Astrocyte (in vitro differentiated cells and primary cell): ENCODE results near the gene ADGRD2. TPM values are rescaled to one million over a fixed set of nuclear protein-coding genes. Genes with fewer than 3 reads are reported as not detected.

ENCODE experiments used
- DNase-seq: peaks from one replicate; pipeline ENCODE4 v3.0.0-alpha.2; 2010; ENCODE audit warnings: low read depth
- FAIRE-seq: peaks from 2 replicates; lab custom pipeline; 2011; peaks lifted over from hg19 to GRCh38; lab: Jason Lieb, UNC
- H2AFZ ChIP-seq: 2 replicates; pipeline ENCODE4 v1.6.0; 2012; ENCODE audit warnings: low read depth, low read length, inconsistent platforms
- H3K27ac ChIP-seq: 2 replicates; pipeline ENCODE4 v1.5.1; 2011; ENCODE audit warnings: low read depth, low read length, inconsistent platforms
- H3K27me3 ChIP-seq: 2 replicates; pipeline ENCODE4 v1.6.0; 2011; ENCODE audit warnings: low read length, inconsistent platforms; ENCODE audit not compliant: insufficient read depth
- H3K36me3 ChIP-seq: 2 replicates; pipeline ENCODE4 v1.5.1; 2011; ENCODE audit warnings: low read length, inconsistent platforms; ENCODE audit not compliant: insufficient read depth
- H3K4me1 ChIP-seq: 2 replicates; pipeline ENCODE4 v1.5.1; 2011; ENCODE audit warnings: low read length, inconsistent platforms; ENCODE audit not compliant: insufficient read depth
- H3K4me2 ChIP-seq: 2 replicates; pipeline ENCODE4 v1.6.0; 2012; ENCODE audit warnings: low read length, inconsistent platforms
- H3K4me3 ChIP-seq: 2 replicates; pipeline ENCODE4 v1.5.1; 2011; ENCODE audit warnings: low read depth, mild to moderate bottlenecking, low read length, inconsistent platforms; ENCODE audit not compliant: insufficient read depth
- H3K79me2 ChIP-seq: 2 replicates; pipeline ENCODE4 v1.6.0; 2012; ENCODE audit warnings: mild to moderate bottlenecking, low read length, inconsistent platforms; ENCODE audit not compliant: insufficient read depth
- H3K9ac ChIP-seq: 2 replicates; pipeline ENCODE4 v1.6.0; 2012; ENCODE audit warnings: mild to moderate bottlenecking, low read length, inconsistent platforms
- H3K9me3 ChIP-seq: 2 replicates; pipeline ENCODE4 v1.5.1; 2012; ENCODE audit warnings: low read depth, mild to moderate bottlenecking, low read length, inconsistent platforms; ENCODE audit not compliant: insufficient read depth
- H4K20me1 ChIP-seq: 2 replicates; pipeline ENCODE4 v1.6.0; 2012; ENCODE audit warnings: low read length, inconsistent platforms; ENCODE audit not compliant: insufficient read depth
- H3K27ac Mint-ChIP-seq: one replicate; pipeline ENCODE4 v1.8.0; 2021; ENCODE audit warnings: mild to moderate bottlenecking, mixed read lengths; ENCODE audit not compliant: unreplicated experiment
- H3K27me3 Mint-ChIP-seq: one replicate; pipeline ENCODE4 v1.8.0; 2021; ENCODE audit warnings: low read depth, mixed read lengths; ENCODE audit not compliant: unreplicated experiment
- H3K36me3 Mint-ChIP-seq: one replicate; pipeline ENCODE4 v1.8.0; 2021; ENCODE audit warnings: low read depth, mixed read lengths; ENCODE audit not compliant: unreplicated experiment
- H3K4me1 Mint-ChIP-seq: one replicate; pipeline ENCODE4 v1.8.0; 2021; ENCODE audit warnings: low read depth, mixed read lengths; ENCODE audit not compliant: unreplicated experiment
- H3K4me3 Mint-ChIP-seq: one replicate; pipeline ENCODE4 v1.8.0; 2021; ENCODE audit warnings: mild to moderate bottlenecking, moderate library complexity, mixed read lengths; ENCODE audit not compliant: unreplicated experiment
- H3K9me3 Mint-ChIP-seq: one replicate; pipeline ENCODE4 v1.8.0; 2021; ENCODE audit warnings: mild to moderate bottlenecking, mixed read lengths; ENCODE audit not compliant: unreplicated experiment
- EZH2 ChIP-seq: IDR thresholded peaks from 2 replicates; pipeline ENCODE4 v1.6.1; 2012; ENCODE audit warnings: mild to moderate bottlenecking, low read length, inconsistent platforms; ENCODE audit not compliant: insufficient read depth
- total RNA-seq: library from RNA; stranded (reverse); gene quantifications from 2 replicates; pipeline ENCODE4 v1.2.1, GENCODE V29; 2021
- TF ChIP-seq, protein P1 (sequence below): IDR thresholded peaks from 2 replicates; pipeline ENCODE4 v1.5.1; 2011; ENCODE audit warnings: low read depth, mild to moderate bottlenecking, inconsistent platforms, low read length, moderate library complexity; ENCODE audit not compliant: insufficient read depth

The ADGRD2 gene
- total RNA-seq, 1 donor from 2014 or later, result not detected

DNA sequence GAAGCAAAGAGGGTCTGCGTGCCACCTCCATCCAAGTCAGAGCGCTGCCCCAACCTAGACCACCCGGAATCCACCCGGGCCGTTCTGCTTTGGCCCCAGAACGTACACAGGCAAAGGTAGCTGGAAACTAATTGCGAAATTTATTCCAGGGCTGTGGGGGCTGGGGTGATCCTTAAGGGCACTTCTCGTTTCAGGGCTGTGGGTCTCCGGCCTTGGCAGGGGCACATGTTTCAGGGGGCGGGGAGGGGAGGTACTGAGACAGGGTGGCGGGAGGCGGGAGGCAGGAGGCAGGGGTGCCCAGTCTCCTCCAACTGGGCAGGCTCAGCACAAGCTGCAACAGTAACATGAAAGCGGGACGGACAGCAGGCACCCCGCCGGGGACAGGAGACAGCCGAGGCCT is 30.9 kb downstream of the ADGRD2 start:
- Mint-ChIP-seq H3K4me3 (no peak overlapping the region), H3K27me3 (peaks cover 44% of the 10 kb centered on the region), H3K4me1 (no peaks in the 10 kb centered on the region), H3K9me3 (peaks cover 4% of the 10 kb centered on the region), H3K27ac (no peak overlapping the region), H3K36me3 (peaks cover 3% of the 10 kb centered on the region)
- Histone ChIP-seq H3K4me1 (peaks cover 4% of the 10 kb centered on the region), H3K79me2 (no peaks in the 10 kb centered on the region), H3K27me3 (peaks cover 38% of the 10 kb centered on the region), H3K36me3 (no peaks in the 10 kb centered on the region), H3K9me3 (no peaks in the 10 kb centered on the region), H4K20me1 (no peaks in the 10 kb centered on the region), H3K4me2 (no peak overlapping the region), H2AFZ (no peak overlapping the region), H3K27ac (no peak overlapping the region), H3K9ac (no peak overlapping the region), H3K4me3 (no peak overlapping the region)
- TF ChIP-seq EZH2, result no peak
- TF ChIP-seq, protein P1, sequence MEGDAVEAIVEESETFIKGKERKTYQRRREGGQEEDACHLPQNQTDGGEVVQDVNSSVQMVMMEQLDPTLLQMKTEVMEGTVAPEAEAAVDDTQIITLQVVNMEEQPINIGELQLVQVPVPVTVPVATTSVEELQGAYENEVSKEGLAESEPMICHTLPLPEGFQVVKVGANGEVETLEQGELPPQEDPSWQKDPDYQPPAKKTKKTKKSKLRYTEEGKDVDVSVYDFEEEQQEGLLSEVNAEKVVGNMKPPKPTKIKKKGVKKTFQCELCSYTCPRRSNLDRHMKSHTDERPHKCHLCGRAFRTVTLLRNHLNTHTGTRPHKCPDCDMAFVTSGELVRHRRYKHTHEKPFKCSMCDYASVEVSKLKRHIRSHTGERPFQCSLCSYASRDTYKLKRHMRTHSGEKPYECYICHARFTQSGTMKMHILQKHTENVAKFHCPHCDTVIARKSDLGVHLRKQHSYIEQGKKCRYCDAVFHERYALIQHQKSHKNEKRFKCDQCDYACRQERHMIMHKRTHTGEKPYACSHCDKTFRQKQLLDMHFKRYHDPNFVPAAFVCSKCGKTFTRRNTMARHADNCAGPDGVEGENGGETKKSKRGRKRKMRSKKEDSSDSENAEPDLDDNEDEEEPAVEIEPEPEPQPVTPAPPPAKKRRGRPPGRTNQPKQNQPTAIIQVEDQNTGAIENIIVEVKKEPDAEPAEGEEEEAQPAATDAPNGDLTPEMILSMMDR, result no peak
- DNase-seq, result no peak
- no peak for FAIRE-seq

DNA sequence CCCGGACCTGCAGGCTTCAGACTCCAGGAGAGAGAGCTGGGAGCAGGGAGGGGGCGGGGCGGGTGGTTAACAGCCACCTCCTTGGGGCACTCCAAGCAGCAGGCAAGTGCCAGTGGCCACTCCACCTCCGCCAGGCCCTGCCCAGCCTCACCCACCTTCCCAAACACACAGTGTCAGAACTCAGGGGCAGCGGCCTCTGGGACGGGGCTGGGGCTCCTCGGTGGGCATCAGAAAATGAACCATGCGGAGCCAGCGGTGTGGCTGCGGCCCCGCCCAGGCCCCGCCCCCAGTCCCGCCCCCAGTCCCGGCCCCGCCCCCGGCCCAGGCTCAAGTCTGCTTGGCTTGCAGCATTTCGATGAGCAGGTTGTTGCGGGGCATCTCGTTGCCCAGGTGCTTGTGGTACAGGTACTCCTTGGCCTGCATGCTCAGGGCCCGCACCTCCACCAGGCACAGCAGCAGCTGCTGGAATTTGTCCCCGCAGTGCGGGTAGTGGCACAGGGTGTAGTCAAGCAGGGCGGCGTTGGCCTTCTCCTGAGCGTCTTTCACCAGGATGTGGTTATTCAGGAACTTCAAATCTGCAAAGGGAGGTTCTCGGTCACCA is 32.3 kb downstream of the ADGRD2 start:
- H3K36me3 ChIP-seq, result no peaks in the 10 kb centered on the region
- H3K27me3 ChIP-seq, result peaks cover 48% of the 10 kb centered on the region
- H2AFZ ChIP-seq, result no peak overlapping the region
- TF ChIP-seq EZH2, result no peak
- TF ChIP-seq, protein P1, result no peak
- H3K27ac ChIP-seq, result no peak overlapping the region
- Mint-ChIP-seq H3K36me3 (peaks cover 3% of the 10 kb centered on the region), H3K4me1 (no peaks in the 10 kb centered on the region), H3K9me3 (peaks cover 4% of the 10 kb centered on the region), H3K4me3 (no peak overlapping the region), H3K27me3 (peaks cover 45% of the 10 kb centered on the region), H3K27ac (no peak overlapping the region)
- H3K4me3 ChIP-seq, result no peak overlapping the region
- no peak overlapping the region for H3K4me2 ChIP-seq
- no peaks in the 10 kb centered on the region for H3K9me3 ChIP-seq
- FAIRE-seq (no peak), DNase-seq (no peak)
- H4K20me1 ChIP-seq, result no peaks in the 10 kb centered on the region
- H3K4me1 ChIP-seq, result peaks cover under 1% of the 10 kb centered on the region
- no peaks in the 10 kb centered on the region for H3K79me2 ChIP-seq
- H3K9ac ChIP-seq, result no peak overlapping the region

- peaks cover 44% of the 10 kb centered on the region for H3K27me3 Mint-ChIP-seq
Measured at GRCh38 chr9:124483481-124483880, 33.2 kb downstream of the ADGRD2 start.

More at GRCh38 chr9:124483481-124483880, 33.2 kb downstream of the ADGRD2 start:
- H3K36me3 Mint-ChIP-seq, result peaks cover 3% of the 10 kb centered on the region
- Histone ChIP-seq H2AFZ (no peak overlapping the region), H3K9ac (no peak overlapping the region), H3K36me3 (no peaks in the 10 kb centered on the region), H3K9me3 (no peaks in the 10 kb centered on the region), H3K27me3 (peaks cover 52% of the 10 kb centered on the region), H3K4me2 (no peak overlapping the region), H4K20me1 (no peaks in the 10 kb centered on the region), H3K79me2 (no peaks in the 10 kb centered on the region), H3K4me3 (no peak overlapping the region), H3K4me1 (no peaks in the 10 kb centered on the region), H3K27ac (no peak overlapping the region)
- H3K27ac Mint-ChIP-seq, result no peak overlapping the region
- H3K4me1 Mint-ChIP-seq, result no peaks in the 10 kb centered on the region
- H3K4me3 Mint-ChIP-seq, result no peak overlapping the region
- FAIRE-seq (no peak), DNase-seq (no peak)
- peaks cover 4% of the 10 kb centered on the region for H3K9me3 Mint-ChIP-seq
- TF ChIP-seq, protein P1, result no peak
- no peak for TF ChIP-seq EZH2
